ENCODE data around the gene LIMA1. TPM values are rescaled to one million over a fixed set of nuclear protein-coding genes. Genes with fewer than 3 reads are reported as not detected.

Gene LIMA1
- total RNA-seq, 4 donors from 2014 or later: 7.4 to 24.5 (median 8.8) TPM

DNA sequence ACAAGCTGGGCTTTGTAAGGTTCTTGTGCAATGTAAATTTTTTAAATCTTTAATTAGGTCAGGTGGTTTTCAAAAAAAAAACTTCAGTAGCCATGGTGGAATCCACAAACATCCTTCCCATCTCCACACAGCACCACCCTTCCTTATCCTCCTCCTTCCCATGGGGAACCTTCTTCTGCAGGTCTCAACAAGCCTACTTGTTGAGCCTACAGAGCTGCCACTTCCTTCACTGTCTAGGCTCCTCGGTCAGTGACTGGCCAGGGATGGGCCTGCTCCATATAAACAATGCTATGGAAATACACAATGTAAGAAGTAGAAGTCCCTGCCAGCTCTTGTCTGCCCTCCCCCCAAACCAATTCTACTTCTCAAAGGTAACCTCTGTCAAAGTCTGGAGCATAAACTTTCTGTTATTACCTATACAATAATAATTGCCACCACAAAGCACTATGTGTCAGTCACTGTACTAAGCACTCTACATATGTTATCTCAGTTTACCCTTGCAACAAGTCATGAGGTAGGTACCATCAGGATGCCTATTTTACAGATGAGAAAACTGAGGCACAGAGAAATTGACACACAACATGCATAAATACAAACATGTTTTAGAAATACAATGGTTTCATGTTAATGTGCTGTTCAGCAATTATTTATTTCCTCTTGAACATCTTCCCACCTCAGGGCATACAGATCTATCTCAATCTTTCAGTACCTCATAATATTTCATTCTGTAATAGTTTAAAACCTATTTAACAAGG lies 17.4 kb downstream of the LIMA1 start:
- Histone ChIP-seq H3K4me3 (no peak overlapping the region), H3K9me3 (no peaks in the 10 kb centered on the region), H3K27ac (no peak overlapping the region), H3K4me1 (peaks cover 0 to 8% of the 10 kb centered on the region in 2 donors), H3K36me3 (no peaks in the 10 kb centered on the region), H3K27me3 (no peaks in the 10 kb centered on the region)
- TF ChIP-seq POLR2A (IDR thresholded peaks at IDR 0.05) (no peak), CTCF (IDR thresholded peaks at IDR 0.05 in 4 of 5, conservative IDR thresholded peaks at IDR 0.05 in 1 of 5) (no peak)
- in situ Hi-C loops (cut with MboI; ENCODE audit: low sequenced_read_pairs in 4 of 4) (no loop called here), intact Hi-C loops (cut with DNase I; ENCODE audit: low total_unique reads) (no loop called here)
- no peak for DNase-seq
- no peak for ATAC-seq

- H3K9me3 ChIP-seq: no peaks in the 10 kb centered on the region
- intact Hi-C loops (cut with DNase I; ENCODE audit: low total_unique reads): no loop called here
- H3K4me3 ChIP-seq: no peak overlapping the region
- no peaks in the 10 kb centered on the region for H3K27me3 ChIP-seq
- no peak for ATAC-seq
- no peaks in the 10 kb centered on the region for H3K36me3 ChIP-seq
- no peak overlapping the region for H3K27ac ChIP-seq
- DNase-seq: no peak
- no peak for TF ChIP-seq CTCF (IDR thresholded peaks at IDR 0.05 in 4 of 5, conservative IDR thresholded peaks at IDR 0.05 in 1 of 5)
- no peak for TF ChIP-seq POLR2A (IDR thresholded peaks at IDR 0.05)
- in situ Hi-C loops (cut with MboI; ENCODE audit: low sequenced_read_pairs in 4 of 4): no loop called here
- H3K4me1 ChIP-seq: peaks cover 13 to 19% of the 10 kb centered on the region in 2 donors
Measured at GRCh38 chr12:50263832-50264231, 19.5 kb downstream of the LIMA1 start.

GRCh38 chr12:50261654-50262053 lies 21.7 kb downstream of the LIMA1 start:
- no peaks in the 10 kb centered on the region for H3K27me3 ChIP-seq
- peaks cover 31 to 36% of the 10 kb centered on the region in 2 donors for H3K4me1 ChIP-seq
- no peak for ATAC-seq
- in situ Hi-C loops (cut with MboI; ENCODE audit: low sequenced_read_pairs in 4 of 4) (no loop called here), intact Hi-C loops (cut with DNase I; ENCODE audit: low total_unique reads) (no loop called here)
- H3K36me3 ChIP-seq: no peaks in the 10 kb centered on the region
- TF ChIP-seq POLR2A (IDR thresholded peaks at IDR 0.05) (no peak), CTCF (IDR thresholded peaks at IDR 0.05 in 4 of 5, conservative IDR thresholded peaks at IDR 0.05 in 1 of 5) (no peak)
- DNase-seq: no peak
- no peaks in the 10 kb centered on the region for H3K9me3 ChIP-seq
- no peak overlapping the region for H3K4me3 ChIP-seq
- no peak overlapping the region for H3K27ac ChIP-seq

GRCh38 chr12:50258167-50258551 lies 25.2 kb downstream of the LIMA1 start:
- H3K27me3 ChIP-seq: no peaks in the 10 kb centered on the region
- intact Hi-C loops (cut with DNase I; ENCODE audit: low total_unique reads): no loop called here
- in situ Hi-C loops (cut with MboI; ENCODE audit: low sequenced_read_pairs in 4 of 4): no loop called here
- no peak overlapping the region for H3K4me3 ChIP-seq
- H3K4me1 ChIP-seq: peaks cover 31 to 36% of the 10 kb centered on the region in 2 donors
- DNase-seq (peak; percentile 56 to 84), ATAC-seq (peak; percentile 81 to 90)
- no peaks in the 10 kb centered on the region for H3K9me3 ChIP-seq
- H3K27ac ChIP-seq: peak overlapping the region; percentile 59 to 80 (median 64)
- H3K36me3 ChIP-seq: no peaks in the 10 kb centered on the region
- no peak for TF ChIP-seq CTCF (IDR thresholded peaks at IDR 0.05 in 4 of 5, conservative IDR thresholded peaks at IDR 0.05 in 1 of 5)

Data from gastrocnemius medialis (tissue), 4 donors.